ENCODE results near the gene ADGRV1. TPM values are rescaled to one million over a fixed set of nuclear protein-coding genes. Genes with fewer than 3 reads are reported as not detected.

The ADGRV1 gene
- total RNA-seq, 1 experiment from 2014 or later = 6.8 TPM

DNA sequence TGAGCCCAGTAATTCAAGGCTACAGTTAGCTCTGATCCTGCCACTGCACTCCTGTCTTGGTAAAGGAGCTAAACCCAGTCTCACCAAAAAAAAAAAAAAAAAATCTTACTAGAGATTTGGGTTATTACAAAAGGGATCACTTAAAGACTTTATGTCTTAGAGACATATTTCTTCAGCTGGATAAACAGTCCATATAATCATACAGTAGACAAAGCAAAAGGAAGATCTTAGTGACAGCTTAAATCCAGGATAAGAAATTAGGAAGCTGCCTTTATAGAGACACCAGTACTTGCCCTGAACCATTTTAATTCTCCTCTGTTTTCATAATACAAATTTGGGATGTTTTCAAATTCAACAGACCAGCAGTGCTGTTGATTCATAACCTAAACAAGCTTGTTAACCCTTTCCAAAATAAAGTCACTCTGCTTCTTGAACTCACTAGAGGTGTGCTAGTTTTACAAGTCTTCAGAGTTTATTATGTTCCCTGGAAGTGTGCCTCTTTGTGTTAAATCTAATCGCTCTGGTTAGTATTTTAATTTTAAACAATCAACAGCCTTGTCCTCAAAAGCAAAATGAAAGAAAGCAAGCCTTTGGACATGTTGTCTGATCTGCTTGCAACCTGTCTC is 569.0 kb downstream of the ADGRV1 start:
- intact Hi-C loops (cut with micrococcal nuclease; ENCODE audit: unreplicated experiment) = no loop called here
- POLR2A ChIA-PET (ENCODE audit: low non-redundant PET) = no interaction called here
- no peak for DNase-seq (ENCODE audit: low spot score)

DNA sequence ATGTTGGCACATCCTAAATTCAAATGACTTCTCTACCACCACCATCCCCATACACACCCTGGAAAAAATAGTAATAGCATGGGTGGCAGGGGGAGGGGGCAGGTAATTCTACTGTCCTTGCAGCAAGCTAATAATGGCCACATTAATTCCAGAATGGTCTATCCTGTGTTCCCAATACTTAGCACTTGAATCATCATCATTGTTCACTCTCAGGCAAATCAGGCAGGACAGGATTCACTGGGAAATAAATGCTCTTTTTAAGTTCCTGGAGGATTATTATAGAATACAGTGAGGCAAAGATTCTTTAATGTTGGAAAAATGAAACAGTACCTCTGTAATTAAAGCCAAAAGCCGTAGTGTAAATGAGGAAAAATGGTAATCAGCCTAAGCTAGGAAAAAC is 570.0 kb downstream of the ADGRV1 start:
- CTCF ChIA-PET = no interaction called here
- POLR2A ChIA-PET (ENCODE audit: low non-redundant PET) = no interaction called here
- no TSS peak for BruUV-seq (replicated peaks)
- Histone ChIP-seq H3K27ac (ENCODE audit: low read depth, low read length, poor library complexity, severe bottlenecking) (no peak overlapping the region), H3K4me3 (ENCODE audit: low read depth, low read length, poor library complexity, severe bottlenecking) (no peak overlapping the region), H3K4me1 (ENCODE audit: insufficient read depth, low read length, poor library complexity, severe bottlenecking) (peaks cover 47% of the 10 kb centered on the region), H3K9me3 (ENCODE audit: low read depth, low read length, poor library complexity, severe bottlenecking) (no peaks in the 10 kb centered on the region), H3K36me3 (ENCODE audit: insufficient read depth, low read length, poor library complexity, severe bottlenecking) (no peaks in the 10 kb centered on the region), H3K27me3 (replicated peaks; ENCODE audit: insufficient read depth, low read depth, low read length, poor library complexity) (no peaks in the 10 kb centered on the region)
- intact Hi-C loops (cut with micrococcal nuclease; ENCODE audit: unreplicated experiment) = no loop called here
- no peak for DNase-seq (ENCODE audit: low spot score)
- TF ChIP-seq, protein P1, sequence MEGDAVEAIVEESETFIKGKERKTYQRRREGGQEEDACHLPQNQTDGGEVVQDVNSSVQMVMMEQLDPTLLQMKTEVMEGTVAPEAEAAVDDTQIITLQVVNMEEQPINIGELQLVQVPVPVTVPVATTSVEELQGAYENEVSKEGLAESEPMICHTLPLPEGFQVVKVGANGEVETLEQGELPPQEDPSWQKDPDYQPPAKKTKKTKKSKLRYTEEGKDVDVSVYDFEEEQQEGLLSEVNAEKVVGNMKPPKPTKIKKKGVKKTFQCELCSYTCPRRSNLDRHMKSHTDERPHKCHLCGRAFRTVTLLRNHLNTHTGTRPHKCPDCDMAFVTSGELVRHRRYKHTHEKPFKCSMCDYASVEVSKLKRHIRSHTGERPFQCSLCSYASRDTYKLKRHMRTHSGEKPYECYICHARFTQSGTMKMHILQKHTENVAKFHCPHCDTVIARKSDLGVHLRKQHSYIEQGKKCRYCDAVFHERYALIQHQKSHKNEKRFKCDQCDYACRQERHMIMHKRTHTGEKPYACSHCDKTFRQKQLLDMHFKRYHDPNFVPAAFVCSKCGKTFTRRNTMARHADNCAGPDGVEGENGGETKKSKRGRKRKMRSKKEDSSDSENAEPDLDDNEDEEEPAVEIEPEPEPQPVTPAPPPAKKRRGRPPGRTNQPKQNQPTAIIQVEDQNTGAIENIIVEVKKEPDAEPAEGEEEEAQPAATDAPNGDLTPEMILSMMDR (conservative IDR thresholded peaks at IDR 0.05; ENCODE audit: low read depth, low read length) = no peak
- TF ChIP-seq EZH2 (IDR thresholded peaks at IDR 0.05; ENCODE audit: borderline replicate concordance, low read depth, low read length, poor library complexity, severe bottlenecking) = no peak

More for the DNA sequence above, 569.0 kb downstream of the ADGRV1 start:
- TF ChIP-seq EZH2 (IDR thresholded peaks at IDR 0.05; ENCODE audit: borderline replicate concordance, low read depth, low read length, poor library complexity, severe bottlenecking) = no peak
- TF ChIP-seq, protein P1 (conservative IDR thresholded peaks at IDR 0.05; ENCODE audit: low read depth, low read length) = no peak
- Histone ChIP-seq H3K9me3 (ENCODE audit: low read depth, low read length, poor library complexity, severe bottlenecking) (no peaks in the 10 kb centered on the region), H3K36me3 (ENCODE audit: insufficient read depth, low read length, poor library complexity, severe bottlenecking) (no peaks in the 10 kb centered on the region), H3K27ac (ENCODE audit: low read depth, low read length, poor library complexity, severe bottlenecking) (no peak overlapping the region), H3K4me1 (ENCODE audit: insufficient read depth, low read length, poor library complexity, severe bottlenecking) (peaks cover 57% of the 10 kb centered on the region), H3K27me3 (replicated peaks; ENCODE audit: insufficient read depth, low read depth, low read length, poor library complexity) (no peaks in the 10 kb centered on the region), H3K4me3 (ENCODE audit: low read depth, low read length, poor library complexity, severe bottlenecking) (no peak overlapping the region)
- BruUV-seq (replicated peaks) = no TSS peak
- CTCF ChIA-PET = no interaction called here

DNA sequence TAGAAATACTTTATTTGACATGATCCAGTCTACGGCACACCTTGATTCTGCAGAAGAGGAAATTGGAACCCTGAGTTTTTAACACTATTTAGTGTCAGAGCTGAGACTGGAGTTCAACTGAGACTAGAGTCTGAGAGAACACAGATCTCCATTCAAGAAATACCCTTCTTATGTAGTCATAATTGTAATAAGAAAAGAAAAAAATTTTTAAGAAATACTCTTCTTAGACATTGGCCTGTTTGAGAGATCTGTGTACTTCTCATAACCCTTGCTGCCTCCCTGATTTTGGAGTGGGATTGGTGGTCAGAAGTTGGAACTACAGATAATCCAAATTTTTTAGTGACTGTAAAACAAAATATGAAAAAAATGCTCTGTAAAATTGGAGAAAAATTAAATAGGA is 571.2 kb downstream of the ADGRV1 start:
- BruUV-seq (replicated peaks) = no TSS peak
- intact Hi-C loops (cut with micrococcal nuclease; ENCODE audit: unreplicated experiment) = no loop called here
- H3K4me3 ChIP-seq (ENCODE audit: low read depth, low read length, poor library complexity, severe bottlenecking) = no peak overlapping the region
- ChIA-PET POLR2A (ENCODE audit: low non-redundant PET) (no interaction called here), CTCF (interaction anchor here (0.5 kb wide), 1 partner anchor 20 kb away, joined by 3 read pairs; no protein-coding TSS in a partner anchor)
- no peak for DNase-seq (ENCODE audit: low spot score)
- no peaks in the 10 kb centered on the region for H3K9me3 ChIP-seq (ENCODE audit: low read depth, low read length, poor library complexity, severe bottlenecking)
- H3K27me3 ChIP-seq (replicated peaks; ENCODE audit: insufficient read depth, low read depth, low read length, poor library complexity) = no peaks in the 10 kb centered on the region
- H3K36me3 ChIP-seq (ENCODE audit: insufficient read depth, low read length, poor library complexity, severe bottlenecking) = no peaks in the 10 kb centered on the region
- no peak overlapping the region for H3K27ac ChIP-seq (ENCODE audit: low read depth, low read length, poor library complexity, severe bottlenecking)
- TF ChIP-seq EZH2 (IDR thresholded peaks at IDR 0.05; ENCODE audit: borderline replicate concordance, low read depth, low read length, poor library complexity, severe bottlenecking) = no peak
- TF ChIP-seq, protein P1 (conservative IDR thresholded peaks at IDR 0.05; ENCODE audit: low read depth, low read length) = no peak
- H3K4me1 ChIP-seq (ENCODE audit: insufficient read depth, low read length, poor library complexity, severe bottlenecking) = peaks cover 41% of the 10 kb centered on the region

All from A673 (cell line).